Hypothalamus (tissue), 51 donors: Measurements from ENCODE around the gene ZDHHC9.
A peak's percentile ranks its signal among the peaks of the same experiment; 100 is the strongest.

Experiments used
- DNase-seq, 51 donors: peaks; one replicate each; lab custom pipeline; 2025; lab: John Stamatoyannopoulos, UW

ZDHHC9 gene

GRCh38 chrX:129769467-129770154 lies 74.1 kb downstream of the ZDHHC9 start:
- no peak for DNase-seq

- DNase-seq = no peak
Measured at GRCh38 chrX:129768586-129769466, 74.9 kb downstream of the ZDHHC9 start.

- DNase-seq = no peak
Measured at GRCh38 chrX:129768186-129768585, 75.5 kb downstream of the ZDHHC9 start.

- no peak for DNase-seq
Measured at GRCh38 chrX:129763666-129764065, 80.0 kb downstream of the ZDHHC9 start.

GRCh38 chrX:129762448-129762847 lies 81.2 kb downstream of the ZDHHC9 start:
- no peak for DNase-seq

GRCh38 chrX:129761596-129761995 lies 82.1 kb downstream of the ZDHHC9 start:
- DNase-seq = no peak

GRCh38 chrX:129760981-129761380 lies 82.7 kb downstream of the ZDHHC9 start:
- DNase-seq = no peak

GRCh38 chrX:129760155-129760554 lies 83.5 kb downstream of the ZDHHC9 start:
- no peak for DNase-seq

GRCh38 chrX:129759576-129760061 lies 84.1 kb downstream of the ZDHHC9 start:
- peak in 46 of 51 donors; percentile 1 to 71 (median 43) for DNase-seq

- DNase-seq = no peak
Measured at GRCh38 chrX:129755779-129756650, 87.7 kb downstream of the ZDHHC9 start.

- DNase-seq = peak in 1 of 51 donors; percentile 0
Measured at GRCh38 chrX:129754056-129755024, 89.3 kb downstream of the ZDHHC9 start.
